ENCODE data around the gene CHMP6.

CHMP6 gene

DNA sequence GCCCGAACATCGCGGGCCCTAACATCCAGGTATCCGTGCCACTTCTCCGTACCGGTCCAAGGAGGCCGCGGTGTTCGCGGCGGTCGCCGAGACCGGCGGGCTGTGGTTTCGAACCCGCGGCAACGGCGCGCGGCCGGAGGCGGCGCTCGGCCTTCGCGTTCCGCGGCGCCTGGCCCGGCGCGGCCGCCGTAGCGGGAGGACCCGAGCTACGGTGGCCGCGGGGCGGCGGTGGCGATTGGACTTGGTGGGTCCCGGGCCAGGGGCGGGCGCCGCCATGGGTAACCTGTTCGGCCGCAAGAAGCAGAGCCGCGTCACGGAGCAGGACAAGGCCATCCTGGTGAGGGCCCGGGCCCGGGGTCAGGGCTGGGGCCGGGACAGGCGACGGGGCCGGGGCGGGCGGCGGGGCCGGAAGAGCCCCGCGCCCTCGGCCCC lies at the start of gene CHMP6:
TSS of gene CHMP6 (plus strand) at position 197 of the 432 bp plus-strand sequence. CDS start at position 275, 78 bp downstream.
- DNase-seq (ENCODE audit: low read depth) = peak; percentile 52

GRCh38 chr17:80942423-80943345 lies 49.0 kb upstream of the CHMP6 start:
- DNase-seq (ENCODE audit: low read depth) = no peak

- DNase-seq (ENCODE audit: low read depth) = no peak
Measured at GRCh38 chr17:80943346-80944145, 48.1 kb upstream of the CHMP6 start.

DNA sequence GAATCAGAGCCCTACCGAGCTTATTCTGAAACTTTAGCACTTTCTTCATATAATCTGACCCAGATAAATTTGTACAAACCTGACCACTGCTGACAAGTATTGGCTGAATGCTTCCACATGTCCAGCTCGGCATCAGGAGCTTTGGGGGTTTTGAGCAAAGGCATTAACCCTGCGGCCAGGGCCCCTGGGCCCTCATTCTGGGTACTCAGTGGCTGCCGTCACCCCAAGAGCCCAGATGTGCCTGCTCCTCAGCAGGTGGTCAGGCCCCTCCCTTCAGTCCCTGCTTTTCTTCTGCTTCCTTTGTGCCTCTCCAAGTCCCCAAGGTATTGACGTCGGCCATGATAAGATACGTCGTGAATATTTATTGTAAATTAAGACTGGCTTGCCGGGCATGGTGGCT lies 47.3 kb upstream of the CHMP6 start:
- DNase-seq (ENCODE audit: low read depth) = no peak

DNA sequence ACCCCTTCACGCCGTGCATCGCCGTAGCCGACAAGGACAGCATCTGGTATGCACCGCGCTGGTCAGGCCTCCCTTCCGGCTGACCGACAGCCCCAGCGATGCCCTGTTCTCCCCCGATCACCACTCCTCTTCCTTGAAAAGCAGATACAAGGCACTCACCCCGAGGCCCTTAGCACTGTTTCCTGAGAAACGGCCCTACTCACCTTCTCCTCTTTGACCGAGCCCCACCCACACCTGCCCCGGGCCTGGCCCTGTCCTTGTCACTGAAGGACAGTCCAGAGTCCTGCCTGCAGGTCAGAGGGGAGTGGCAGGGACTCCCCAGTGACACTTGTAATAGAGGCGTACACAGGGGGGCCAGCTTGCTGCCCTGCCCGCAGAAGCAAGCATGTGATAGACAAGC lies 45.9 kb upstream of the CHMP6 start:
- DNase-seq (ENCODE audit: low read depth) = no peak

DNA sequence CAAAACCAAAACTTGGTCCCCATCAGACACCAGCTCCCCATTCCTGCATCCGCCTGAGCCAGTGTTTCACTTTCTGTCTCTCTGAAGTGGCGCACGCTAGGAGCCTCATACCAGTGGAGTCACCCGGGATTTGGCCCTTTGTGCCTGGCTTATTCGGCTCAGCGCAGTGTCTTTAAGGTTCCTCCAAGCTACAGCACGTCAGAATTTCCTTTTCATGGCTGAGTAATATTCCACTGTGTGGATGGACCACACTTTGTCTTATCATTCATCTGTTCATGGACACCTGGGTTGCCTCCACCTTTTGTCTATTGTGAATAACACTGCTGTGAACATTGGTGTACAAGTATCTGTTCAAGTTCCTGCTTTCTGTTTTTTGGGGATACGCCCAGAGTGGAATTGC lies 45.2 kb upstream of the CHMP6 start:
- DNase-seq (ENCODE audit: low read depth) = no peak

DNA sequence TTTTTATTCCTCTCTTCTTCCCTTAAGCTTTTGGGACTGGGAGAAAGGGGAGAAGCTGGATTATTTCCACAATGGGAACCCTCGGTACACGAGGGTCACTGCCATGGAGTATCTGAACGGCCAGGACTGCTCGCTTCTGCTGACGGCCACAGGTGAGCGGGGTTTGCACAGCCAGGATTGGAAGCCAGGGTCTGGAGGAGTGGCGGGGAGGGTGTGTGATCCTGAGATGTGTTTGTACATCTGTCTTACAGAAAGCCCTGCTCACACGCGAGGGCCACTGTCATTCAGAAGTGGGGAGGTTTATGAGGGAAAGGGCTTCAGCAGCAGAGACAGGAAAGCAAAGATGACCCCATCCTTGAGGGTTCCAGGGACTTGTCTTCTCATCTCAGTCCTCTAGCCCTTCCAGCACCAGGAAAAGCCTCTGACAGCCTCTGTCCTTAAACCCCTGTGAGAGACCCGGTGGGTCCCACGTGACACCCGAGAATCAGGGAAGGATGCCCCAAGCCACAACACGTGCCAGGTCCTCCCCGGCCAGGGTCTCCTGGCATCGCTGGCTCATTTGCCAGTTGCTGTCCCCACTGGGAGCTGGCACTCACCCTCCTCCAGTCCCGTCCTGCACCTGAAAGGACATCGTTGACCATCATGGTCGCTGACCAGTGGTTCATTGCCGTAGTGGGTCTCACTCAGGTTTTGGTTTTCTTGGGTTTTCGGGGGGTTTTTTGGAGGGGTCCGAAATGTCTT lies 44.3 kb upstream of the CHMP6 start:
- no peak for DNase-seq (ENCODE audit: low read depth)

- DNase-seq (ENCODE audit: low read depth) = no peak
Measured at GRCh38 chr17:80948019-80948975, 43.3 kb upstream of the CHMP6 start.

- DNase-seq (ENCODE audit: low read depth) = no peak
Measured at GRCh38 chr17:80948976-80949450, 42.6 kb upstream of the CHMP6 start.

DNA sequence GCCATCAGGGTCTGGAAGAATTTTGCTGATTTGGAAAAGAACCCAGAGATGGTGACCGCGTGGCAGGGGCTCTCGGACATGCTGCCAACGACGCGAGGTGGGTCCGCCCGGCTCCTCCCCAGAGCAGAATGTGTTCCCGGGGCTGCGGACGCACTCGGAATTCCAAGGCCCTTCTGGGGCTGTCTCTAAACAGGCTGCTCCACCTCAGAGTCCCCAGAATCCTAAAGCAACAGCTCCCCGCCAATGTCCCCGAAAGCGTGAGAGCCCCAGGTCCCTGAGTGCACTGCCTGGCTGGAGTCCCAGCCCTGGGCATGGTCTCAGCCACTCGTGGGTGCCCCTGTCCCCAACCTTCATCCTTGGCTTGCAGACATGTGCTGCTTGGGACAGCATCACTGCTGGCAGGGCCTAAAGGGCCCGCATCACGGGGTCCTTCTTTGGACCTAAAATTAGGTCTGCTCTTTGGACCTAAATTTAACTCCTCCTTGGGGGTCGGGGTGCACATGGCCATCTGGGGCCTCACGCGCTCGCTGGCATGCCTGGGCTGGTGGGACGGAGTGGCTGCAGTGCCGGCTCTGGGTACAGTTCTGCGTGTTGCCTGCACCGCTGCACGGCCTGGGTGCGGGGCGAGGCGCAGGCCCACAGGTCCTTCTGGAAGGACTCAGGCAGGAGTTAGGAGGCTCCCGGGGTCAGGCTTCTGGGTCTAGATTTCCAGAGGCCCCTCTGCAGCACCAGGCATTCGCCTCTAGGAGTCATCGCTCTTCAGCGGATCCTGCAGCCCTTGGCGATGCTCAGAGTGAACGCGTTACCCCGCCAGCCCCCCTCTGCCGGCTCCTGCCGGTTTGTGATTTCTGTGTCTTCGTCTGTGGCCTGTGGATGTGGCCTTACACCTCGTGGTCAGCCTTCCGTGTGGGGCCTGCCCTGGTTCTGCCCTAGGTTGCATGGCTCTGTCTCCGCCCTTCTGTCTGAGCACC lies 41.9 kb upstream of the CHMP6 start:
- no peak for DNase-seq (ENCODE audit: low read depth)

DNA sequence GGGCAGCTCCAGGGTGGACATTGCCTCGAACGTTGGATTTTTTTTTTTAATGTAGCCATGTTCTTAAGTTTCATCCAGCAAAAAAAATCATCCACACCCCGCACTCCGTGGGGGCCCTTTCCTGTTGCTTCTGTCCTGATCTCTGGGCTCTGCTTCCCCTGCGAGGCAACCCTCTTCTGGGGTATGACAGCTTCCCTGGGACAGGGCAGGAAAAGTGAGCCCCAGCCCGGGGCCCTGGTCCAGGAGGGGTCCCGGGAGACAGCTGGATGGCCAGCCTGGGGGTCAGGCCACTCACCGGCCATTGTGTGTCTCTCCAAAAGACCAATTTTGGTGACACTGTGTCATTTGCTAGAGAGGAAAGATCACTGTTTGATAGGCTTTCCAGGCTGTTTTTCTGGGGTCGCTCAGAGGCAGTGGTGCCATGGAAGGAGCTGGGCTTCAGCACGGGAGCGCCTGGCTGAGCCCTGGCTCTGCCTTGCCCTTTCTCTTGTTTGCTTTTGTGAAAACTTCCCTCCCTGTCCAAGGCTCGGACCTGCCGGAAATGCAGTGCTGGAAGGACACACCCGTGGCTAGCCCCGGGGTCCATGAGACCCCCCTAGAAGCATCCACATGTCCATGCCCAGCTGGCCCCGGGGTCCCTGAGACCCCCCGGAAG lies 41.0 kb upstream of the CHMP6 start:
- no peak for DNase-seq (ENCODE audit: low read depth)

GRCh38 chr17:80951121-80952090 lies 40.2 kb upstream of the CHMP6 start:
- DNase-seq (ENCODE audit: low read depth) = no peak

DNA sequence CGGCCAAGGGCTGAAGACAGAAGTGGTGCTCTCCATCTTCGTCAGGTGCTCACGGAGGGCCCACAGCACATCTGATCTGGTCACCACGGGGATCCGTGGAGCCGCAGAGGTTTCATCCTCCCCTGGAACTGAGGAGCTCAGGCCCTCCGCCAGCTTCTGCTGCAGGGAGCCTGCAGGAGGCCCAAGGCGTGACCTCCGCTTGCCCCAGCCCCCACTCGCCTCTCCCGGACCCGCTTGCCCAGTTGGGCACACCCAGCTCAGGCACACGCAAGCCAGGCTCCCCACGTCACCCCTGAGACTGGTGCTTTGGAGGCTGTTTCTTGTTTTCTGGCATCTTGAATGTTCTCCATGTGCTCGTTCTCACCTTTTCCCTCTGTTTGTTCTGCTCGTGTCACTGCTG lies 39.4 kb upstream of the CHMP6 start:
- DNase-seq (ENCODE audit: low read depth) = no peak

DNA sequence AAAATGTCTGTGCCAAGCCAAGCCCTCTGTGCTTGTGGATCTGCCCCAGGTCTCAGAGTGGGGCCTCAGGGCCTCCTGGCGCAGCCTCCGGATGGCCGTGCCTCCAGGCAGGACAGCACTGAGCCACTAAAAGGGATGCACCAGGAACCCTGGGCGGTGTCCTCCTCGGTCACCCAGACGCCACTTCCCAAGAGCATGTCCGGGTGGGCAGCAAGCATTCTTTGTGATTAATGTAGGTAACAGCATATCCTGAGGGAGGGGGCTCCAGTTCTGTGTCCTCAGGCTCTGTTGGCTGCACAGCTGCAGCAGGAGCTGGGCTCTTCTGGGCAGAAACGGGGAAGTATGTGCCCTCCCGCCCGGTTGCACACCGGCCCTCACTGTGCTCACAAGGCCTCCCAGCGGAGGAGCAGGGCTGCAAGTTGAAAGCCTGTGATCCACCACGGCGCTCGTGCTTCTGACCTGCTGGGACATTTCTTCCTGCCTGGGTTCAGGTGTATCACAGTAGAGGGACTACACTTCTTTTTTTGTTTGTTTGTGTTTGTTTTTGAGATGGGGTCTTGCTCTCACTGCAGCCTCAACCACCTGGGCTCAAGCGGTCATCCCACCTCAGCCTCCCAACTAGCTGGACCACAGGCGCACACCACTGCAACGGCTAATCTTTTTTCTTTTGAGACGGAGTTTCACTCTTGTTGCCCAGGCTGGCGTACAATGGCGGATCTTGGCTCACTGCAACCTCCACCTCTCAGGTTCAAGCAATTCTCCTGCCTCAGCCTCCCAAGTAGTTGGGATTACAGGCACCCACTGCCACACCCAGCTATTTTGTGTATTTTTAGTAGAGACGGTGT lies 37.9 kb upstream of the CHMP6 start:
- DNase-seq (ENCODE audit: low read depth) = no peak

- no peak for DNase-seq (ENCODE audit: low read depth)
Measured at GRCh38 chr17:80955078-80955477, 36.6 kb upstream of the CHMP6 start.

GRCh38 chr17:80955671-80956280 lies 35.9 kb upstream of the CHMP6 start:
- no peak for DNase-seq (ENCODE audit: low read depth)
